ENCODE data around the gene CEP295NL.
"Not testable (repeated sequence)": the region's sequence is repeated elsewhere in the genome, so short reads cannot be mapped to it uniquely, and the experiment has no call there.

DNA sequence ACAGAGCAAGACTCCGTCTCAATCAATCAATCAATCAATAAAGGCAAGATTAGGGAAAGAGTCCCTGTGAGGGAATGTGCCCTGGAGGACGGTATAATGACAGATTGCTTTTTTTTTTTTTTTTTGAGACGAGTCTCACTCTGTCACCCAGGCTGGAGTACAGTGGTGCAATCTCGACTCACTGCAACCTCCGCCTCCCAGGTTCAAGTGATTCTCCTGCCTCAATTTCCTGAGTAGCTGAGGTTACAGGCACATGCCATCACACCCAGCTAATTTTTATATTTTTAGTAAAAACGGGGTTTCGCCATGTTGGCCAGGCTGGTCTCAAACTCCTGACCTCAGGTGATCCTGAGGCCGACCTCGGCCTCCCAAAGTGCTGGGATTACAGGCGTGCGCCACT lies 12.9 kb downstream of the CEP295NL start:
- TF ChIP-seq CTCF (conservative IDR thresholded peaks at IDR 0.05; ENCODE audit: low read depth, low read length); EZH2phosphoT487 (IDR thresholded peaks at IDR 0.05; ENCODE audit: borderline replicate concordance, low read length); EZH2 (IDR thresholded peaks at IDR 0.05; ENCODE audit: low read length, unreplicated experiment): not testable (repeated sequence)
